HuH-7.5 (cell line): ENCODE measurements around the gene ARL8B.

Experiments
- DNase-seq: peaks from one replicate; pipeline ENCODE4 v3.0.0; 2011; ENCODE audit warnings: low spot score

Gene ARL8B

DNA sequence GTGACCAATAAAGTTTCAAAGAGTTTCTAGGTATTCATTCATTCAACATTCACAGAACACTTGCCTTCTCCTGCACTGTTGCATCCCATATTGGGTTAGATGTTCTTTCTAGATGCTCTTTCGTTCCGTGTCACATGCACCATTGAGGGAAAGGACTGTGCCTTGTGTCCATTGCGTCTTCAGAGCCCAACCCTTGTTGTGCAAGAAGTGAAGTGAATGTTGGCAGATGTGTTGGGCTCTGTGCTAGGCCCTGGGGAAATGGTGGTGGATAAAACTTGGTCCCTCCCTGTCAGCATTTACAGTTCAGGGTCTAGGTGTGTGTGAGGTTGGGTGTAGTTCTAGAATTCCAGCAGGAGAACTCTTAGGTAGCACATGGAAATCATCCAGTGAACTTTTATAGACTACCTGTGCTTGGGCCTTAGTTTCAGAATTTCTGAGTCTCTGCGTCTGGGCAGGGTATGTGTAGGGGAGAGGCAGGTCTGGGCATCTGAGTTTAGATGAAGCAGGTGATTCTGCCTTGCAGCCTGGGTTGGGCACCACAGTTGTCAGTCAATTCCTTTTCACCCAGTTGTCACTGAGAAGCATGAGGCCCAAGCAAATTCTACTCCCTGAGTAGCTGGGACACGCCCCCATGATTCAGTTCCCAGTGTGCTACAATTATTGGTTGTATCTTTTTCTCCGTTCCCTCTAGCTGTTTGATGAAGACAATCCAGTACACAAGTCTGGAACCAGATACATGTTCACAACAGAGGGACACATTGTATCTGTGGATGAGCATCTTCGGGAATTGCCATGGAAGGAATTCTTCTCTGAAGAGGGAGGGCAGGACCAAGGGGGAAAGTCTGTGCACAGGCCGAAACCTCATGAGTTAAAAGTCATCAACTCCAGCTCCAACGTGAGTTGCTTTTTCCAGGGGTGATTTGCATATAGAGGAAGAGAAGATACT lies 90.8 kb downstream of the ARL8B start:
- DNase-seq: no peak

DNA sequence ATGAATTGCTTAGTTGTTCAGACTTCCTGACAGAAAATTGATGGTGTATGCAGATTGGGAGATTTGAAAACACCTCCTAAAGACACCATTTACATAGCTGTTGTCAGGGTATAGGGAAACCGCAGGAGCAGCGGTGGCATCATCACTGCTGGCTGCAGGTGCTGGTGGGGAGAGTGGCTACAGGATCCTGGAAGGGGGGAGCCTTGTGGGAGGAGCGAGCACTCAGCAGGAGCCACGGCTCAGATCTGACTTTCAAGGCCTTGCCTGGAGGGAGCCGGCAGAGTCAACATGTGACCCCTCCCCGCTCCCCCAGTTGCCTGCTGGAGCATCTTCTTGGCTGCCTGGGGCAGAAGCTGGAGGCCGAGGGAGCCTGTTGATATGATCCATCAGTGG lies 91.5 kb downstream of the ARL8B start:
- no peak for DNase-seq

DNA sequence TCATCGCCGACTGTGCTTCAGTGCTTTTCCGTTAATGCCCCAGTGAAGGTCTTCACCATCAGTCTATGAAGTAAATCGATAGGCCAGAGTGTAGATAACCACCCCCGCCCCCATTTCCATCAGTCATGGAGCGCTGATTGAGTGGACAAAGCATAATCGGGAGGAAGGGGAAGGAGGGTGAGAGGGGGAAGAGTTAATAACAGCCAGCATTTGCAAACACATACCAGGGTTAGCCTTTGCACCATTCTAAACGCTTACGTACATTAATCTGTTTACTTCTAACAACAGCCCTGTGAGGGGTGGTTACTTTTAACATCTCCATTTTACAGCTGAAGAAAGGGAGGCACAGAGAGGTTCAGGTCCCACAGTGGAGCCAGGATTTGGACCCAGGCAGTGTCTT lies 92.3 kb downstream of the ARL8B start:
- DNase-seq: no peak

DNA sequence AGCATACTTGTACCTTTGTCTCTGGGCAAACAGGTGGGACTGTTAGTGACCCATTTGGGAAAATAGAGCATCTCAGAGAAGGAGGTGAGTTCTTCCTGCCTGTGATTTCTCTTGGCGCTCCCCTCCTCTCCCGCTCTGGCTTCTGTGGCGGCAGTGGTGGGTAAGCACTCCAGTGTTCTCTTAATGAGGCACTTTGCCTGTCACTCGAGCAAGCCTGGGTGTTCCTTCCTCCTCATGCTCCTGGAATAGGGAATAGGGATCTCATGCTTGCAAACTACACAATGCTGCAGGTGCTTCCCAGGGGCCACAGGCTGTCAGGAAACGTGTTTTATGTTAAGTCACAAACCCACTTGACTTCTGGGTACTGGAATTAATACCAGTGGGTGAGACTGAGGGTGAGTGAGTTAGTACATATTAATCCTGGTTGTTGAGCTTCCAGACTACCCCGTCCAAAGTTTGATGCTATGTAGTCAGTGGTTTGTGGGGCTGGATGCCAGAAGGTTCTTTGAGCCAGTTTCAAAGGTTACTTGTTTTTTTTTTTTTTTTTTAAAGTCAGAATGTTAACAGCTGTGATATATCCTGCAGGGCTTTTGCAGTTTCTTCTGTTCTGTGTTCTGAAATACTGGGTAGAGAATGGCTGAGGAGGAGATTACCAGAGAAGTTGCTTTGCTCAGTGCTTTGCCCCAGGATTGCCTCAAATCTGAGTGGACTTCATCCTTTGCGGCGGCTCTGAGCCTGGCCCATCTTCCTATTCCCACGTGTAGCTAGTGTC lies 95.9 kb downstream of the ARL8B start:
- no peak for DNase-seq

DNA sequence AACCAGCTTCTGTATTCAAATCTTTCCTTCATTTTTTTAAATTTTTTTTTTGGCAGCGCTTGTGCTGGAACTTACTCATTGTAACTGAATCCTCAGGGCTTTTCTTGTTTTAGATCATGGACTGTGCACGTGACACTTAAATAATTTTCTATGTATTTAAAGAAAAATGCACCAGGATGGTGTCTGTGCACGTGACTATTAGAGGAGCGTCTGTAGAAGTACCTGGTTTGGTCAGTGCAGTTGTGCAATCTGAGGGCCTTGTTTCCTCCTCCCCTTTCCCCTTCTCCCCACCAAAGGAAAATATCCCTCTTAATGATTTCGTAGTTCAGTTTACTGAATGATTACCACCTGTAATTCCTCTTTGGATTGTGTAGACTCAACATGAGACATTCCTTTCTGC lies 96.7 kb downstream of the ARL8B start:
- DNase-seq: no peak

DNA sequence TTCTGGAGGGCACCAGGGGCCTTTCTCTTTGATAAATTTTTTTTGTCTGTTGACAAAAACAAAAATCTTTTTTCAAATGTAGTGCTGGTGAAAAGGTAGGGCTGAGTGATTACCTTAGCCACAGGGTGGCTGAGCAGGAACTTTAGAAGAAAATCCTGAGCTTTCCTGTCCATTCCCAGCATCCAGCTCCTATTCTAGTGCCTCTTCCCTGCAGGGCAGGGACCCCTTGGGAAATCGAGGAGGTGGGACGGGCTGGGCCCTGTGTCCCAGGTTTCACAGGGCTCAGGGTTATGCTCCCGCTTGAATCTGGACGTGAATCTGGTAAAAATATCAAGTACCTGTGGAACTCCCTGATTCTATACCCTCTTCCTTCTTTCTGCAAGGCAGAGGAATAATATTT lies 97.1 kb downstream of the ARL8B start:
- DNase-seq: no peak

DNA sequence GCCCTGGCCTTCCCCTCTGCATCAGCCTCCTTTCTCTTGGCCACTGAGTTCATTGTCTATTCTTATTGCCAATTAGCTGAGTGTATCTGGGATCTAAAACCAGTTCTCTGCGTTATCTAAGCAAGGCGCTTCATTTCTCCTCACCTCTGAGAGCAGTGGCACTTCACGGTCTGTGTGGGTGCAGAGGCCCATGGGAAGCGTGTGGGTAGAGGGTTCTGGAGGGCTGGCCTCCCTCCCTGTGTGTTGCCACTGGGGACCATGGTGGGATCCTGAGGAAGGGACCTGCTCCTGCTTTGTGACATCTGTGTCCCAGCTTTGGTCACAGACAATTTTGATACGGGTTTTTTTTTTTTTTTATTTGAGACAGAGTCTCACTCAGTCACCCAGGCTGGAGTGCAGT lies 98.1 kb downstream of the ARL8B start:
- DNase-seq: no peak

DNA sequence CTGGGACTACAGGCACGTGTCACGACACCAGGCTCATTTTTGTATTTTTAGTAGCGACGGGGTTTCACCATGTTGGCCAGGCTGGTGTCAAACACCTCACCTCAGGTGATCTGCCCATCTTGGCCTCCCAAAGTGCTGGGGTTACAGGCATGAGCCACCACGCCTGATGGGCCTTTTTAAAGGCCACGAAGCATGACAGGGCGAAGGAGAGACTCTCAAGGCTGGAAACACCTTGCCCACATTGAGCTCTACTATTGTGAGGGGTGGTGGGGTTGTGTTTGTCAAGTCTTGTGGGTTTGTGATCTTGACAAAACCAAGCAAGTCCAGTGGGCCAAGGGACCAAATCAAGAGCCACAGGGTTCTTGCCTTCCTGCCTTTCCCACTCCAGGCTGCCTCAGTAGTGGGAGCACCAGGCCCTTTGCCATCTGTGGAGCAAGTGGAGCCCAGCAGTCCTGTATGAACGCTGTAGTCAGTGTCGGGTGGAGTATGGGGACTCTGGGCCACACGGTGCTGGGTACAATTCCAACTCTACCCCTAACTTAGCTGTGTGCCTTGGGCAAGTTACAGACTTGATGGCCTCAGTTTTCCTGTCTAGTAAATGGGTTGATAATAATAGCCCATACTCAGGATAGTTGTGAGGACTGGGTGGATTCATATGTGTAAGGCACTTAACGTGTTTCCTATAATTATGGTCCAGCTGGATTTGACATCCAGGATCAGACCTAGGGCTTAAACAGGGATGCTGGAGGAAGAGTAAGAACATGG lies 98.8 kb downstream of the ARL8B start:
- DNase-seq: no peak

DNA sequence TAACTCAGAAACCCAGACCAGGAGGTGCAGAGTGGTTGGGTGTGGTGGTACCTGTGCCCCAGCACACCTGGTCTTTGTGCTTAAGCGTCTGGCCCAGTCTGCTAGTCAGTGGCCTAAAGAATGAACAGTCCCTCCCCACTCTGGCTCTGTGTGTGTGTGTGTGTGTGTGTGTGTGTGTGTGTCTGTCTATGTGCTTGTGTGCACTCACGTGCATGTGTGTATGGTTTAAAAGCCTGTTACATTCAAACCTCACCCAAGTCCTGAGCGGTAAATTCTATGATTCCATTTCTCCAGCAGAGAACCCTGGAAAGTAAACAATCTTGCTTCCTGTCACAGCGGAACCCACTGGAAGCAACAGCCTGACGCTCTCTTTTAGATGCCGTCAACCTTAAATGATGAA lies 99.6 kb downstream of the ARL8B start:
- no peak for DNase-seq

DNA sequence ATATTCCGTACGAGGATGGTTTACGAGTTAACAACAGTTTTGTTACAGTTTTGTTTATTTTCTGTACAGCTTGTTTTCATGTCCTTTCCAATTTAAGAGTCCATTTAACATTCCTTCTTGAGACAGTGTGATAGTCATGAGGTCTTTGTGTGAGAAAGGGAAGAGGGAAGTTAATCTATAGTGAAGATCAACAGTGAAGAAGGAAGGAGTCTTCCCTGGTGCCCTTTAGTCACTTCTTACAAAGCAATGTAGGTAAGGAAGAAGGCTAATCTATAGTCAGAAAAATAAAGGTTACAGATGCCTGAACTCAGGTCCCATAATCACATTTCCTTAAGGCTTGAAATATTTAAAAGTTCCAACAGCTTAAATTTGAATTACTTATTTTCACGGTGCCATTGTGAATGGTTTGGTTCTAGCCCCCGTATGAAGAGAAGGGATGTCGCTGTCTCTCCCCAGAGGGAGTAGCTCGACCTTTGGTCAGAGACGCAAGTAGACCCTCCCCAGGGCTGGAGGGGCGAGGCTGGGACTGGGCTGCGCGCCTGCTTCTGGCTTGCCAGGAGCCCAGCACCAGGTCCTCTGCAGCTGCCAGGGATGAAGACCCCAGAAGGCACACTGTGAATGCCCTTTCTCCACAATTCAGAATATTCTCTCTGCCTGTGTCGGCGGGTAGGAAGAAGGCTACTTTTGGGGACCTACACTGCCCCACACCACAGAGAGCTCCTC lies 100.4 kb downstream of the ARL8B start:
- no peak for DNase-seq

DNA sequence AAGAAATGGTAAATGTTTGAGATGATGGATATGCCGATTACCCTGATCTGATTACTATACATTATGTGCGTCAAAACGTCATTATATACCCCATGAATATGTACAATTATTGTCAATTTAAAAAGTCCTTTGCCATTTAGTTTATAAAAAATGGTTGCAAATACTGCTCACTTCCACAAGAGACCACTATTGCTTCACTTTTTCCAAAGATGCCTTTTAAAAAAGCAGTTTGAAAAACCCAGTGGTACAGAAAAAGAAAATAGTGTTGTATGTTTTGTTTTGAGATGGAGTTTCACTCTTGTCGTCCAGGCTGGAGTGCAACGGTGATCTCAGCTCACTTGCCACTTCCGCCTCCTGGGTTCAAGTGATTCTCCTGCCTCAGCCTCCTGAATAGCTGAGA lies 104.7 kb downstream of the ARL8B start:
- no peak for DNase-seq

DNA sequence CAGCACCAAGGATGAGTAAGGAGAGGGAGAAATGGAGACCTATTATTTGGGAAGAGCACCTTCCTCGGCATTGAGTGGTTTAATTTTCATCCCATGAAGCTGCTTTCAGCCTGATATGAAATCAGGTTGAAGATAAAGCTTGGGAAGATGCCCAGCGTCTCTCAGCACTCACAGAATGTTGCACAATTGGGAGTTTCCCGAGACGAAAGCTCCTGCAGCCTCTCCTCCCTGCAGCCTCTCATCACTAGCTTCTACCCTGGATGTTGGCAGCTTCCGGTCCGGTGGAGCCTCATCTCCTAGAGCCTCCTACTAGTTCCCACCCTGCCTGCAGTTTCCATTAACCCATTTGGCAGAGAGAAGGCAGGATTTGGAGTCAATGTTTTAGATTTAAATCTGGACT lies 105.7 kb downstream of the ARL8B start:
- DNase-seq: no peak

DNA sequence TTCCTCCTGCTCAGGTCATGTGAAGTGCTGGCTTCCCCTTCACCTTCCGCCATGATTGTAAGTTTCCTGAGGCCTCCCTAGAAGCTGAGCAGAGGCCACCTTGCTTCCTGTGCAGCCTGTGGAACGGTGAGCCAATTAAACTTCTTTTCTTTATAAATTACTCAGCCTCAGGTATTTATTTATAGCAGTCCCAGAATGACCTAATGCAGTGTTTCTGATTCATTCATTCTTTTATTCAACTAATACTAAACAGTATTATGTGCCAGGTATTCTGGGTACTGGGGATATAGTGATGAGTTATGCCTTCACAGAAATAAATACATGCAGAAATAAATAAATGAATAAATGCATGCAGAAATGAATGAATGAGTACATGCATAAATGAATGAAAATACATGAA lies 107.3 kb downstream of the ARL8B start:
- DNase-seq: no peak
